Neural cell (in vitro differentiated cells): ENCODE measurements around the gene GPHN. TPM values are rescaled to one million over a fixed set of nuclear protein-coding genes. Genes with fewer than 3 reads are reported as not detected.

ENCODE experiments used
- H2AFZ ChIP-seq: fragments of 200-600, 300-800 bp; sonication (generic), shearing (Covaris generic); 2 replicates; pipeline ENCODE4 v1.6.0; 2014; ENCODE audit warnings: low read depth, mild to moderate bottlenecking, antibody characterized with exemption, low read length, moderate library complexity
- H3F3A ChIP-seq: fragments of 200-600 bp; shearing (Covaris generic); 2 replicates; pipeline ENCODE4 v1.6.1; 2016; ENCODE audit warnings: mild to moderate bottlenecking, moderate library complexity, mixed read lengths, antibody characterized with exemption, low read length; ENCODE audit not compliant: insufficient read depth, poor library complexity, severe bottlenecking
- H3K27ac ChIP-seq: fragments of 200-600, 300-800 bp; sonication (generic), shearing (Covaris generic); 2 replicates; pipeline ENCODE4 v1.5.1; 2014; ENCODE audit warnings: mild to moderate bottlenecking, low read length, moderate library complexity
- H3K27me3 ChIP-seq: fragments of 300-800, 200-600 bp; sonication (generic), shearing (Covaris generic); 2 replicates; pipeline ENCODE4 v1.6.0; 2014; ENCODE audit warnings: mild to moderate bottlenecking, low read depth, low read length, moderate library complexity; ENCODE audit not compliant: insufficient read depth
- H3K36me3 ChIP-seq: fragments of 300-800, 200-600 bp; sonication (generic), shearing (Covaris generic); 2 replicates; pipeline ENCODE4 v1.5.1; 2014; ENCODE audit warnings: mild to moderate bottlenecking, antibody characterized with exemption, low read length, moderate library complexity; ENCODE audit not compliant: insufficient read depth
- H3K4me2 ChIP-seq: fragments of 300-800, 200-600 bp; sonication (generic), shearing (Covaris generic); 2 replicates; pipeline ENCODE4 v1.6.0; 2014; ENCODE audit warnings: mild to moderate bottlenecking, low read length
- H3K4me3 ChIP-seq: fragments of 300-800, 200-600 bp; sonication (generic), shearing (Covaris generic); 2 replicates; pipeline ENCODE4 v1.5.1; 2014; ENCODE audit warnings: mild to moderate bottlenecking, low read length, moderate library complexity
- H3K79me2 ChIP-seq: fragments of 200-600 bp; shearing (Covaris generic); replicated peaks from 2 replicates; pipeline ENCODE4 v1.6.0; 2014; ENCODE audit warnings: mild to moderate bottlenecking, low read length, moderate library complexity; ENCODE audit not compliant: insufficient read depth
- H3K9ac ChIP-seq: fragments of 300-800, 200-600 bp; sonication (generic), shearing (Covaris generic); 2 replicates; pipeline ENCODE4 v1.6.1; 2016; ENCODE audit warnings: mild to moderate bottlenecking, low read length, mixed read lengths
- H3K9me2 ChIP-seq: fragments of 200-600 bp; shearing (Covaris generic); 2 replicates; pipeline ENCODE4 v1.6.1; 2016; ENCODE audit warnings: mild to moderate bottlenecking, low read length, mixed read lengths; ENCODE audit not compliant: insufficient read depth
- H3K9me3 ChIP-seq: fragments of 200-600, 300-800 bp; sonication (generic), shearing (Covaris generic); 2 replicates; pipeline ENCODE4 v1.6.1; 2016; ENCODE audit warnings: mild to moderate bottlenecking, mixed run types, low read length, moderate library complexity, mixed read lengths
- H4K20me1 ChIP-seq: fragments of 200-600 bp; shearing (Covaris generic); 2 replicates; pipeline ENCODE4 v1.6.1; 2016; ENCODE audit warnings: mild to moderate bottlenecking, mixed run types; ENCODE audit not compliant: insufficient read depth
- EP300 ChIP-seq: fragments of 450-650 bp; conservative IDR thresholded peaks from 2 replicates; pipeline ENCODE4 v1.6.1; 2014; ENCODE audit warnings: antibody characterized with exemption, mild to moderate bottlenecking, moderate library complexity; ENCODE audit not compliant: poor library complexity, severe bottlenecking
- EZH2 ChIP-seq: fragments of 200-600, 300-800 bp; shearing (Covaris generic), sonication (generic); IDR thresholded peaks from 2 replicates; pipeline ENCODE4 v1.6.1; 2014; ENCODE audit warnings: antibody characterized with exemption, low read length, borderline replicate concordance, mild to moderate bottlenecking; ENCODE audit not compliant: insufficient read depth, poor library complexity, severe bottlenecking
- MXI1 ChIP-seq: fragments of 450-650 bp; conservative IDR thresholded peaks from 2 replicates; pipeline ENCODE4 v1.6.1; 2014; ENCODE audit warnings: antibody characterized with exemption, mild to moderate bottlenecking; ENCODE audit not compliant: poor library complexity, severe bottlenecking
- POLR2AphosphoS5 ChIP-seq: IDR thresholded peaks from 2 replicates; pipeline ENCODE4 v1.6.1; 2012
- RAD21 ChIP-seq: fragments of 450-650 bp; conservative IDR thresholded peaks from 2 replicates; pipeline ENCODE4 v1.6.1; 2014; ENCODE audit warnings: antibody characterized with exemption, mild to moderate bottlenecking, moderate library complexity
- SMC3 ChIP-seq: fragments of 450-650 bp; conservative IDR thresholded peaks from 2 replicates; pipeline ENCODE4 v1.6.1; 2014; ENCODE audit warnings: antibody characterized with exemption, mild to moderate bottlenecking, moderate library complexity; ENCODE audit not compliant: poor library complexity
- TAF1 ChIP-seq: IDR thresholded peaks from 2 replicates; pipeline ENCODE4 v1.6.1; 2012; ENCODE audit warnings: low read depth
- polyA minus RNA-seq: library from RNA; depleted of rRNA, polyadenylated mRNA; stranded (reverse); fragments of >200 nt; gene quantifications from 2 replicates; pipeline ENCODE4 v1.2.3, GENCODE V29; 2014
- polyA plus RNA-seq: library from polyadenylated mRNA; depleted of rRNA; stranded (reverse); fragments of >200 nt; gene quantifications from 2 replicates; pipeline ENCODE4 v1.2.3, GENCODE V29; 2014
- TF ChIP-seq, protein P1 (sequence below): fragments of 450-650 bp; IDR thresholded peaks from 2 replicates; pipeline ENCODE4 v1.5.1; 2014; ENCODE audit warnings: antibody characterized with exemption, mild to moderate bottlenecking, moderate library complexity; ENCODE audit not compliant: poor library complexity, severe bottlenecking
- TF ChIP-seq, protein P2 (sequence below): IDR thresholded peaks from 2 replicates; pipeline ENCODE4 v1.6.1; 2012; ENCODE audit warnings: borderline replicate concordance

GPHN gene
- 118 and 135 TPM in 2 replicates for polyA plus RNA-seq
- polyA minus RNA-seq, result 134 and 192 TPM in 2 replicates

DNA sequence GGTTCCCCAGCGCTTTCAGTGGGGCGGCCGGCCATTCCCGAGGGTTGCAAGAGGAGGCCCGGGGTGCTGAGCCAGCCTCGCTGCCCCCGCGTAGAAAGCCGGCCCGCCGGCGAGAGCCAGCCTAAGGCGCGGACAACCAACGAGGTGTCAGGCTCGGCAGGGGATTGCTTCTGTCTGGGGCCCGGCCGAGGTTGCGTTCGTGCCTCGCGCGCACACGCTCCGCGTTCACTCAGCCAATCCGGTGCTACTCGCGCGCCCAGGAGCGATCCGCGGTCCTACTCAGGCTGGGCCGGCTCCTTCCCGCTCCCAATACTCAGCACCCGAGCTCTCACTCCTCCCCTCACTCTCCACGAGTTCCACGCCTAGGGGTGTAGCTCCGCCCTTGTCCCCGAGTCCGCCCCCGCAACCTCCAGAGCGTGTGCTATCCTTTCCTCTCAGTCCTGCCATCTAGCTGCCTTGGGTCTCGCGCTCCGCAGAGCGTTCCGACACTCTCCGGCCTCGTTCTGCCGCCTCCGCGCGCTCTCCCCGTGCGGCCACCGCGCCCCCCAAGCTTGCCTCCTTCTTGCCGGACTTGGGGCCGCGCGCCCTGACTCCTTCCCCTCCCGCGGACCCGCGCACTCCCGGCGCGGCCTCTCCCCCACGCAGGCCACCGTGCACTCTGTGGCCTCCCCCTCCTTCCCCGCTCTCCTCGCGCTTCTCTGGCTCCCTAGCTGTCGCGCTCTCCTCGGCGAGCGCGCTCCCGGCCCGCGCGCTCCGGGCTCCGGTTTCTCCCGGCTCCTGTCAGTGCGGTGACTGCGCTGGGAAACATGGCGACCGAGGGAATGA is at the start of gene GPHN:
TSS of gene GPHN (plus strand) at position 426 of the 825 bp plus-strand sequence.
- H3K36me3 ChIP-seq, result no peaks in the 10 kb centered on the region
- H3K9me2 ChIP-seq, result no peaks in the 10 kb centered on the region
- peak within 1 kb of the TSS; percentile 86 for H2AFZ ChIP-seq
- no peaks in the 10 kb centered on the region for H3F3A ChIP-seq
- H3K27ac ChIP-seq, result peak within 1 kb of the TSS; percentile 96
- no peaks in the 10 kb centered on the region for H3K9me3 ChIP-seq
- H4K20me1 ChIP-seq, result no peaks in the 10 kb centered on the region
- H3K27me3 ChIP-seq, result no peaks in the 10 kb centered on the region
- H3K4me3 ChIP-seq, result peak within 1 kb of the TSS; percentile 90
- peak; percentile 28 for TF ChIP-seq RAD21
- TF ChIP-seq POLR2AphosphoS5, result peak; percentile 83
- peak; percentile 89 for TF ChIP-seq TAF1
- TF ChIP-seq EP300, result peak; percentile 45
- TF ChIP-seq, protein P1, sequence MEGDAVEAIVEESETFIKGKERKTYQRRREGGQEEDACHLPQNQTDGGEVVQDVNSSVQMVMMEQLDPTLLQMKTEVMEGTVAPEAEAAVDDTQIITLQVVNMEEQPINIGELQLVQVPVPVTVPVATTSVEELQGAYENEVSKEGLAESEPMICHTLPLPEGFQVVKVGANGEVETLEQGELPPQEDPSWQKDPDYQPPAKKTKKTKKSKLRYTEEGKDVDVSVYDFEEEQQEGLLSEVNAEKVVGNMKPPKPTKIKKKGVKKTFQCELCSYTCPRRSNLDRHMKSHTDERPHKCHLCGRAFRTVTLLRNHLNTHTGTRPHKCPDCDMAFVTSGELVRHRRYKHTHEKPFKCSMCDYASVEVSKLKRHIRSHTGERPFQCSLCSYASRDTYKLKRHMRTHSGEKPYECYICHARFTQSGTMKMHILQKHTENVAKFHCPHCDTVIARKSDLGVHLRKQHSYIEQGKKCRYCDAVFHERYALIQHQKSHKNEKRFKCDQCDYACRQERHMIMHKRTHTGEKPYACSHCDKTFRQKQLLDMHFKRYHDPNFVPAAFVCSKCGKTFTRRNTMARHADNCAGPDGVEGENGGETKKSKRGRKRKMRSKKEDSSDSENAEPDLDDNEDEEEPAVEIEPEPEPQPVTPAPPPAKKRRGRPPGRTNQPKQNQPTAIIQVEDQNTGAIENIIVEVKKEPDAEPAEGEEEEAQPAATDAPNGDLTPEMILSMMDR, result peak; percentile 60
- peak; percentile 88 for TF ChIP-seq MXI1
- TF ChIP-seq, protein P2, sequence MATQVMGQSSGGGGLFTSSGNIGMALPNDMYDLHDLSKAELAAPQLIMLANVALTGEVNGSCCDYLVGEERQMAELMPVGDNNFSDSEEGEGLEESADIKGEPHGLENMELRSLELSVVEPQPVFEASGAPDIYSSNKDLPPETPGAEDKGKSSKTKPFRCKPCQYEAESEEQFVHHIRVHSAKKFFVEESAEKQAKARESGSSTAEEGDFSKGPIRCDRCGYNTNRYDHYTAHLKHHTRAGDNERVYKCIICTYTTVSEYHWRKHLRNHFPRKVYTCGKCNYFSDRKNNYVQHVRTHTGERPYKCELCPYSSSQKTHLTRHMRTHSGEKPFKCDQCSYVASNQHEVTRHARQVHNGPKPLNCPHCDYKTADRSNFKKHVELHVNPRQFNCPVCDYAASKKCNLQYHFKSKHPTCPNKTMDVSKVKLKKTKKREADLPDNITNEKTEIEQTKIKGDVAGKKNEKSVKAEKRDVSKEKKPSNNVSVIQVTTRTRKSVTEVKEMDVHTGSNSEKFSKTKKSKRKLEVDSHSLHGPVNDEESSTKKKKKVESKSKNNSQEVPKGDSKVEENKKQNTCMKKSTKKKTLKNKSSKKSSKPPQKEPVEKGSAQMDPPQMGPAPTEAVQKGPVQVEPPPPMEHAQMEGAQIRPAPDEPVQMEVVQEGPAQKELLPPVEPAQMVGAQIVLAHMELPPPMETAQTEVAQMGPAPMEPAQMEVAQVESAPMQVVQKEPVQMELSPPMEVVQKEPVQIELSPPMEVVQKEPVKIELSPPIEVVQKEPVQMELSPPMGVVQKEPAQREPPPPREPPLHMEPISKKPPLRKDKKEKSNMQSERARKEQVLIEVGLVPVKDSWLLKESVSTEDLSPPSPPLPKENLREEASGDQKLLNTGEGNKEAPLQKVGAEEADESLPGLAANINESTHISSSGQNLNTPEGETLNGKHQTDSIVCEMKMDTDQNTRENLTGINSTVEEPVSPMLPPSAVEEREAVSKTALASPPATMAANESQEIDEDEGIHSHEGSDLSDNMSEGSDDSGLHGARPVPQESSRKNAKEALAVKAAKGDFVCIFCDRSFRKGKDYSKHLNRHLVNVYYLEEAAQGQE, result peak; percentile 70
- TF ChIP-seq SMC3, result peak; percentile 48
- TF ChIP-seq EZH2, result no peak
- H3K9ac ChIP-seq, result peak within 1 kb of the TSS; percentile 94
- H3K4me2 ChIP-seq, result peak within 1 kb of the TSS; percentile 87
- peaks cover 34% of the 10 kb centered on the region for H3K79me2 ChIP-seq

DNA sequence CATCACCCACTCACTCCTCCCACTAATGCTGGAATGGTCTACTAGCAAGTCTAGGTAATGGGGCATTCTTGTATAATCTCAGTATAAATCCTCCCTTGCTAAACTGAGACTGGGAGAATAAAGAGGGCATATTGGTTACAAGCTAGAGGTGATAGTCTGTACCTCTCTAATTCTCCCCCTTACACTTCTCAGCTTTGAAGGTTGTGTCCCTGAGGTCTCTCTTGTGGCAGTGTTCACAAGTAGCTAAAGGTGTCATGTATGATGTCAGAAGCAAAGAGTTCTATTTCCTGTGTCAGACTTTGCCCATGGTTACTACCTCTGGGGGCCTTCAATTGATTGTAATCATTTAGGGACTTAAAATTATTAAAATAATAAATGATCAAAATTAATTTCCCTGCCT is 48.3 kb upstream of the GPHN start:
- Histone ChIP-seq H4K20me1 (no peaks in the 10 kb centered on the region), H3F3A (no peaks in the 10 kb centered on the region), H3K36me3 (no peaks in the 10 kb centered on the region), H3K27me3 (no peaks in the 10 kb centered on the region), H3K9me2 (no peaks in the 10 kb centered on the region), H3K27ac (no peak overlapping the region), H3K4me2 (no peak overlapping the region), H3K9ac (no peak overlapping the region), H3K79me2 (no peaks in the 10 kb centered on the region), H3K9me3 (no peaks in the 10 kb centered on the region), H2AFZ (no peak overlapping the region), H3K4me3 (no peak overlapping the region)
- TF ChIP-seq, protein P2, result no peak
- TF ChIP-seq TAF1, result no peak
- no peak for TF ChIP-seq EZH2
- no peak for TF ChIP-seq POLR2AphosphoS5
- no peak for TF ChIP-seq MXI1
- no peak for TF ChIP-seq EP300
- TF ChIP-seq, protein P1, result no peak
- no peak for TF ChIP-seq RAD21
- TF ChIP-seq SMC3, result no peak
